Inferior parietal cortex (tissue), 1 donor: ENCODE data around the gene TSR3.
"Not testable (repeated sequence)": the region's sequence is repeated elsewhere in the genome, so short reads cannot be mapped to it uniquely, and the experiment has no call there.

ENCODE experiments used
- DNase-seq: peaks from one replicate; pipeline ENCODE4 v3.0.0-alpha.2; 2016; ENCODE audit errors: extremely low spot score

The TSR3 gene

GRCh38 chr16:1338119-1338730, 13.5 kb downstream of the TSR3 start:
- no peak for DNase-seq

- DNase-seq, result no peak
Measured at GRCh38 chr16:1337486-1337885, 14.2 kb downstream of the TSR3 start.

DNA sequence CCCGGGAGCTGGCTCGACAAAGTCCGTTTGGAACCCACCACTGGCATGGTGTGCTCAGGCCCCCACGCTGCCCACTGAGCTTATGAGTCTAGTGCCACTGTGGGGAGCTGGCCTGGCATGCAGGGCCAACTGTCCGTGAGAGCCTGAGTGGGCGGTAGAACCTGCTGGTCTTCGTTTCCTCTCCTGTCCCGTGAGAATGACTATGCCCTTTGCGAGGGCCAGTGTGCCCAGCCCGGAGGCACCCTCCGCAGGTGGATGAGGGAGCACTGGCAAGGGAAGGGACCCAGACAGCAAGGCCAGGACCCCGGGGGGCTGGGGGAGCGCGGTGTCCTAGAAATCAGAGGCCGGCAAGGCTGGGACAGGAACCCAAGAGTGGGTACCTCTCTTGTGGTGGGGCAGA, 15.1 kb downstream of the TSR3 start:
- DNase-seq, result no peak

DNA sequence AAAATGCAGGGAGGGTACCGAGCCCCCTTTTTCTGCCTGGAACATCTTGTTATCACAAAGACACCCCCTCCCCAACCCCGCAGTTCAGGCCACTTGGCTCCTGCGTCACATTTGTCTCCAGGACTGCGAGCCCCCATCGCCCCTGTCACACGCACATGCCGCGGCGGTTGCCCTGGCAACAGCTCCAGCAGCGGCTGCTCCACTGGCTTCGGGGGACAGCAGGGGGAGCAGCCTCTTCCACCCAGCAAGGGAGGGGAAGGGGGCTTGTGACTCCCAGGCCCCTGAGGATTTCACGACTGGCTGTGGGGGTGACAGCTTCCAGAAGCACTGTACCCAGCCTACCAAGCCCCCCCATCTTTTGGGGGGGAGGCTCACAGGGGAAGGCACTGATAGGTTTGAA, 15.7 kb downstream of the TSR3 start:
- DNase-seq, result no peak

GRCh38 chr16:1335211-1335971, 16.3 kb downstream of the TSR3 start:
- DNase-seq, result no peak

- no peak for DNase-seq
Measured at GRCh38 chr16:1334739-1335138, 16.9 kb downstream of the TSR3 start.

GRCh38 chr16:1333854-1334700, 17.6 kb downstream of the TSR3 start:
- no peak for DNase-seq

DNA sequence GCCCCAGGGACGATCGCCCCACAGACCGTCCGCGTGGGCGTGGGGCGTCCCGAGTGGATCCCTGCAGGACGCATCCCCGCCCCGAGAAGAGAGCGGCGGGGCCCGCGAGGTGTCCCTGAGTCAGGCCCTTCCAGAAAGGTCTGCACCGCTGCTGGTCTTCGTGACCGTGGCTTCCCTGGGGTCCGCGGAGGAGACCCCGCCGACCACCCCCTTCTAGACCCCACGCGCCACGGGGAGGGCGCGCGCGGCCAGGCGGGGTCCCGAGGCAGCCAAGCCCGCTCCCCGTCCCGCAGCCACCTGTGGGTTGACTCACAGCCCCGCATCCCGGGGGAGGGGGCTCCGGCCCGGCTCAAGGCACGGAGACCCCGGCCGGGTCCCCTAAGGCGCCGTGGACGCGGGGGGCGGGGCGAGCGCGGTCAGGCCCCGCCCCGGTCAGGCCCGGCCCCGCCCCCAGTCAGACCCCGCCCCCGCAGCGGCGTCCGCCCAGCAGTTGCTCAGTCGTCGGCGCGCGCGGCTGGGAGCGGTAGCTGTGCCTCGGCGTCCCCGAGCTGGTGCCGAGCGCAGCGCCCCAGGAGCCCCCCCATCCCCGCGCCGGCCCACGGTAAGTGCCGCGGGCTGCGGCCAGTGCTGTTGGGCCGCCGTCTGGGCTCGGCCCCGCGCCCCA, 18.4 kb downstream of the TSR3 start, which contains the start of gene BAIAP3:
BAIAP3 (plus strand) TSS at position 497 of the 664 bp plus-strand sequence. CDS start 4,905 bp downstream, outside the sequence.
- DNase-seq, result no peak

- no peak for DNase-seq
Measured at GRCh38 chr16:1332618-1333148, 19.0 kb downstream of the TSR3 start.

DNA sequence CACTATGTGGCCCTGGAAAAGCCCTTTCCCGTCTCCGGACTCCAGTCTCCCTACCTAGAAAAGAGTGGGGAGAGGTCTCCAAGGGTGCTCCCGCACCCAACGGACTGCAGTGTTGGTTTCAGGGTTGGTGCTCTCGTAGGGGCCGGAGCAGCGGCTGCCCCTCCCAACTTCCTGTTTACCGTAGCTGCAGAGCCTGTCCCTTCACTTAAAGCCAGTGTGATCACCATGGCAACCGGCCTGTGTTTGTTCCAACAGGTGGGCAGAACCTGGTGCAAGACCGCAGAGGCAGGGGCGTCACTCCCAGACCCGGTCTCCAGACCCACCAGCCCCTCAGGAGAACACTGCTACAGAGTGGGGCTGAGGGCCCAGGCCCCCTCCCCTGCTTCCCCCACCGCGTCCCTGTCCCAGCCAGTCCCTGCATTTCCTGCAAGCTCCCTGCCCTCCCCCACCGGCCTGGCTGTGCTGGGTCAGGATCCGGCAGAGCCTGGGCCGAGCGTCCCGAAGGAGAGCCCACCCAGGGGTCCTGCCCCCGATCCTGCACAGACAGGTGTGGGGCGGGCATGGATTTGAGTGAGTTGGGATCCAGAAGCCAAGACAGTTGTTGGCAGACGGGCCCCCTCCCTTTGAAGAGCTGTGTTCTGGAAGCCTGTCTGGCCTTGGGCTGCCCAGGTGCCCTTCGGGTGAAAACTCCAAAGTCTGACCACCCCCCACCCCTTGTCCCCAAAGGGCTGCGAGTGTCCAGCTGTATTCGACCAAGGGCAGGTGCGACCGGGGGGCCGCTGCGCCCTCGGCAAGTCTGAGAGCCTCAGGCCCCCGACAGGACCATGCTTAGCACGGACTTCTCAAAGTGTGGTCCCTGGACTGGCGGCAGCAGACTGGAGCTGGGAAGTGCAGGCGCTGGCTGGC, 19.7 kb downstream of the TSR3 start:
- DNase-seq, result no peak

GRCh38 chr16:1330931-1331711, 20.6 kb downstream of the TSR3 start:
- DNase-seq, result no peak

- no peak for DNase-seq
Measured at GRCh38 chr16:1330260-1330914, 21.3 kb downstream of the TSR3 start.

- not testable (repeated sequence) for DNase-seq
Measured at GRCh38 chr16:1328961-1329360, 22.7 kb downstream of the TSR3 start.

- DNase-seq, result not testable (repeated sequence)
Measured at GRCh38 chr16:1328136-1328535, 23.5 kb downstream of the TSR3 start.

DNA sequence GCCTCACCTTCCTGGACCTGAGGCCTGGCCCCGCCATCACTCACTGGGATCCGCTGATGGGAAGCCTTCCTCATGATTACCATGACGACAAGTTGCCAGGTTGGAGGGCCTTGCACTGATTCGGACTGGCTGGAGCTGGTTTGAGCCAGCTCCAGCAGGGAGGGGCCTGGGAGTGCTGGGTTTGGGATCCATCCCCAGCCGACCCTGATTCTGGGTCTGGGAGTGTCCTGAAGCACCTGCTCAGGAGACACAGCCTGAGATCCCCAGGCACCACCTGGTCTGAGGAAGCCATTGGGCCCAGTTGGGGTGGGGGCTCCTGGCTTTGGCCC, 24.1 kb downstream of the TSR3 start:
- no peak for DNase-seq

GRCh38 chr16:1326946-1327618, 24.6 kb downstream of the TSR3 start:
- no peak for DNase-seq

DNA sequence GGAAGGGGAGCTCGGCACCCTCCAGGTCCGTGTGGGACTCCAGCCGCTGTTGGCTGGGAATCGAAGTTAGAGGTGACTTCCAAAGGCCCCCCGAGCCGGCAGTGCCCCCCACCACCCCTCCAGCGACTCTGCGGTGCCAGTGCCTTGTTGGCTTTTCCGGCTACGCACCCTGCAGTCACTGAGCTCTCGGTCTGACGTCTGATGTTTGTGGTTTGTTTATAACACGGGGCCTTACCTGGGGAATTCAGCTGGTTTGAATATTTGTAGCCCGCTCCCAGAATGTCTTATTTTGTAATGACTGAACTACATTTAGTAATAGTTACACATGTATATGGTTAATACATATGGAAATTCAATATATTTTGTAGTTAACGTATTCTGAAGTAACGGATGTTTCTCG, 25.3 kb downstream of the TSR3 start:
- DNase-seq, result no peak

GRCh38 chr16:1325673-1326371, 25.9 kb downstream of the TSR3 start:
- DNase-seq, result no peak
